Measurements from ENCODE around the gene DRGX.

GRCh38 chr10:49357910-49358309 is 38.0 kb downstream of the DRGX start:
- TF ChIP-seq CTCF (IDR thresholded peaks at IDR 0.05; ENCODE audit: poor library complexity, severe bottlenecking) (no peak), POLR2AphosphoS5 (IDR thresholded peaks at IDR 0.05) (no peak), EZH2 (IDR thresholded peaks at IDR 0.05; ENCODE audit: borderline replicate concordance, insufficient read depth, low read length, poor library complexity, severe bottlenecking) (no peak), REST (IDR thresholded peaks at IDR 0.05; ENCODE audit: borderline replicate concordance) (no peak), RAD21 (conservative IDR thresholded peaks at IDR 0.05) (no peak), TAF1 (IDR thresholded peaks at IDR 0.05; ENCODE audit: low read depth) (no peak), SMC3 (conservative IDR thresholded peaks at IDR 0.05; ENCODE audit: poor library complexity) (no peak), EP300 (conservative IDR thresholded peaks at IDR 0.05; ENCODE audit: poor library complexity, severe bottlenecking) (no peak)
